GM19395 (cell line): Measurements from ENCODE around the gene MIF.

ENCODE experiments used
- ATAC-seq: cut with Tn5 transposase; IDR thresholded peaks from one replicate; pipeline ENCODE4 v1.9.1; 2021; ENCODE audit warnings: mild to moderate bottlenecking, moderate library complexity; ENCODE audit not compliant: unreplicated experiment

MIF gene

GRCh38 chr22:23875801-23876200 is 18.4 kb upstream of the MIF start:
- no peak for ATAC-seq

GRCh38 chr22:23877566-23877965 is 16.6 kb upstream of the MIF start:
- no peak for ATAC-seq

GRCh38 chr22:23878219-23878618 is 16.0 kb upstream of the MIF start:
- ATAC-seq = no peak

GRCh38 chr22:23882370-23882769 is 11.8 kb upstream of the MIF start:
- no peak for ATAC-seq

GRCh38 chr22:23883658-23884057 is 10.5 kb upstream of the MIF start:
- ATAC-seq = no peak

- ATAC-seq = no peak
These were observed 10.0 kb upstream of the MIF start for GRCh38 chr22:23884140-23884539.

- ATAC-seq = no peak
These were observed 5.4 kb upstream of the MIF start for GRCh38 chr22:23888615-23889401.

GRCh38 chr22:23889620-23890019 is 4.6 kb upstream of the MIF start:
- ATAC-seq = no peak

- no peak for ATAC-seq
These were observed 2.5 kb upstream of the MIF start for GRCh38 chr22:23891726-23892125.

- ATAC-seq = no peak
These were observed 2.1 kb upstream of the MIF start for GRCh38 chr22:23892130-23892529.

GRCh38 chr22:23892706-23893105 is 1.5 kb upstream of the MIF start:
- no peak for ATAC-seq

GRCh38 chr22:23893121-23893944 is 850 bp upstream of the MIF start:
- peak; percentile 2 for ATAC-seq

- peak; percentile 24 for ATAC-seq
These were observed 771 bp downstream of the MIF start for GRCh38 chr22:23894710-23895598.

- no peak for ATAC-seq
These were observed 1.5 kb downstream of the MIF start for GRCh38 chr22:23895599-23896144.

- ATAC-seq = no peak
These were observed 2.0 kb downstream of the MIF start for GRCh38 chr22:23896166-23896522.

- ATAC-seq = no peak
These were observed 2.5 kb downstream of the MIF start for GRCh38 chr22:23896523-23897186.

GRCh38 chr22:23897320-23897719 is 3.1 kb downstream of the MIF start:
- ATAC-seq = no peak

GRCh38 chr22:23898006-23898974 is 4.1 kb downstream of the MIF start:
- no peak for ATAC-seq

- no peak for ATAC-seq
These were observed 5.0 kb downstream of the MIF start for GRCh38 chr22:23899042-23899745.
